HepG2 (cell line): ENCODE data around the gene PCDHB3. TPM values are rescaled to one million over a fixed set of nuclear protein-coding genes. Genes with fewer than 3 reads are reported as not detected.

Experiments
- ATF5 ChIP-seq: sonication (generic); formaldehyde crosslinking; IDR thresholded peaks from 2 replicates; pipeline ENCODE4 v1.4.0; 2020; ENCODE audit warnings: mild to moderate bottlenecking, low read depth, missing genetic modification reagents
- CEBPZ ChIP-seq: IDR thresholded peaks from 2 replicates; pipeline ENCODE4 v1.6.1; 2012; ENCODE audit warnings: low read length, improper control_type of control experiment
- GATAD1 ChIP-seq: IDR thresholded peaks from 2 replicates; pipeline ENCODE4 v1.6.1; 2016; ENCODE audit warnings: missing genetic modification reagents, missing compliant biosample characterization
- KDM5A ChIP-seq: fragments of 200-600 bp; sonication (generic); IDR thresholded peaks from 2 replicates; pipeline ENCODE4 v1.7.0; 2018; ENCODE audit warnings: antibody characterized with exemption, mild to moderate bottlenecking, low read length, borderline replicate concordance
- KLF12 ChIP-seq: sonication (generic); formaldehyde crosslinking; IDR thresholded peaks from 2 replicates; pipeline ENCODE4 v1.4.0; 2020; ENCODE audit warnings: missing genetic modification reagents, borderline replicate concordance
- KMT2B ChIP-seq: IDR thresholded peaks from 2 replicates; pipeline ENCODE4 v1.6.1; 2016; ENCODE audit warnings: missing genetic modification reagents, missing compliant biosample characterization
- MATR3 ChIP-seq: sonication (generic); formaldehyde crosslinking; IDR thresholded peaks from 2 replicates; pipeline ENCODE4 v1.4.0; 2020; ENCODE audit warnings: missing genetic modification reagents
- RBFOX2 ChIP-seq: fragments of 200-400 bp; formaldehyde crosslinking; IDR thresholded peaks from 2 replicates; pipeline ENCODE4 v1.6.1; 2017; ENCODE audit warnings: low read depth, mild to moderate bottlenecking, low read length
- REPIN1 ChIP-seq: sonication (generic); formaldehyde crosslinking; IDR thresholded peaks from 2 replicates; pipeline ENCODE4 v1.8.0; 2022; ENCODE audit warnings: missing genetic modification reagents, low read depth, mild to moderate bottlenecking, borderline replicate concordance
- RXRB ChIP-seq: IDR thresholded peaks from 2 replicates; pipeline ENCODE4 v1.6.1; 2016; ENCODE audit warnings: borderline replicate concordance, missing genetic modification reagents, missing compliant biosample characterization
- STAT6 ChIP-seq: sonication (generic); formaldehyde crosslinking; IDR thresholded peaks from 2 replicates; pipeline ENCODE4 v1.4.0; 2020; ENCODE audit warnings: missing genetic modification reagents, mild to moderate bottlenecking, borderline replicate concordance
- U2AF2 ChIP-seq: fragments of 200-400 bp; formaldehyde crosslinking; IDR thresholded peaks from 2 replicates; pipeline ENCODE4 v1.6.1; 2017; ENCODE audit warnings: low read depth, mild to moderate bottlenecking, low read length
- ZNF274 ChIP-seq: sonication (generic); formaldehyde crosslinking; IDR thresholded peaks from 2 replicates; pipeline ENCODE4 v1.5.1; 2020; ENCODE audit warnings: mild to moderate bottlenecking, missing genetic modification reagents
- ZNF326 ChIP-seq: sonication (generic); formaldehyde crosslinking; IDR thresholded peaks from 2 replicates; pipeline ENCODE4 v1.4.0; 2020; ENCODE audit warnings: missing genetic modification reagents, borderline replicate concordance
- ZNF556 ChIP-seq: sonication (generic); formaldehyde crosslinking; IDR thresholded peaks from 2 replicates; pipeline ENCODE4 v1.4.0; 2020; ENCODE audit warnings: mild to moderate bottlenecking, missing genetic modification reagents, borderline replicate concordance
- ZNF737 ChIP-seq: sonication (generic); formaldehyde crosslinking; IDR thresholded peaks from 2 replicates; pipeline ENCODE4 v1.5.0; 2020; ENCODE audit warnings: missing genetic modification reagents, mild to moderate bottlenecking, borderline replicate concordance
- ZNF839 ChIP-seq: sonication (generic); formaldehyde crosslinking; IDR thresholded peaks from 2 replicates; pipeline ENCODE4 v1.4.0; 2020; ENCODE audit warnings: missing genetic modification reagents, mild to moderate bottlenecking, borderline replicate concordance
- polyA plus RNA-seq, 8 experiments: library from polyadenylated mRNA; depleted of rRNA in 3 of 8; stranded (reverse) in 7 of 8; unstranded in 1 of 8; fragments of >200 nt; fragmentation: Illumina TruSeq in 4 of 8; extraction: Trizol in 4 of 8; gene quantifications; 2 replicates each; pipeline versions ENCODE4 v1.2.1 to v1.2.3, GENCODE V29; 2011 to 2016; ENCODE audit warnings: low read depth in 4 of 8, missing spikeins in 1 of 8, mixed read lengths in 1 of 8; ENCODE audit not compliant: insufficient read depth in 1 of 8
- total RNA-seq, 5 experiments: library from RNA; depleted of rRNA; stranded (reverse); fragments of >200 nt; fragmentation: Illumina TruSeq; extraction: Trizol; gene quantifications; 2 replicates each; pipeline ENCODE4 v1.2.3, GENCODE V29; 2016; ENCODE audit warnings: low read depth in 1 of 5
- TF ChIP-seq, protein P1 (sequence below): sonication (generic); formaldehyde crosslinking; IDR thresholded peaks from 2 replicates; pipeline ENCODE4 v1.4.0; 2020; ENCODE audit warnings: missing genetic modification reagents

The PCDHB3 gene
- total and polyA plus RNA-seq, 2 of the 13 experiments (the other 11 are each of a cell fraction or from before 2014, with no cell fraction given): 0.25 to 0.29 TPM

DNA sequence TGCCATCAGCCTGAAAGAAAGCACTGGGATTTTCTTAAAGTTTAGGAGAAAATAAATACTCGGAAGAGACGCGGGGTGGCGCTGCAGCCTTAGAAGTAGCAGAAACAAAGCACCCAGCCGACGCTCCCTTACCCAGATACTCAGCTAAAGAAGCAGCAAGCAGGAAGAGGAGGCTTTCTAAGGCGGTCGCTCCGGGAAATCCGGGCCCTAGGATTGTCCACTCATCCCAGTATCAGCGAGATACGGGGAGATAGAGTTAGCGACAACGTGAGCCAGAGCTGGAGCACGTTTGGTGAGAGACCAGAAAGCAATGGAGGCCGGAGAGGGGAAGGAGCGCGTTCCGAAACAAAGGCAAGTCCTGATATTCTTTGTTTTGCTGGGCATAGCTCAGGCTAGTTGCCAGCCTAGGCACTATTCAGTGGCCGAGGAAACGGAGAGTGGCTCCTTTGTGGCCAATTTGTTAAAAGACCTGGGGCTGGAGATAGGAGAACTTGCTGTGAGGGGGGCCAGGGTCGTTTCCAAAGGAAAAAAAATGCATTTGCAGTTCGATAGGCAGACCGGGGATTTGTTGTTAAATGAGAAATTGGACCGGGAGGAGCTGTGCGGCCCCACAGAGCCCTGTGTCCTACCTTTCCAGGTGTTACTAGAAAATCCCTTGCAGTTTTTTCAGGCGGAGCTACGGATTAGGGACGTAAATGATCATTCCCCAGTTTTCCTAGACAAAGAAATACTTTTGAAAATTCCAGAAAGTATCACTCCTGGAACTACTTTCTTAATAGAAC is 5.6 kb upstream of the PCDHB3 start, which contains the start of gene PCDHB2 (continued):
- TF ChIP-seq ZNF326 (CRISPR knock-in tag) (no peak), U2AF2 (no peak), REPIN1 (peak; percentile 79; the same call in 1 of the 2 replicates), MATR3 (CRISPR knock-in tag) (no peak), KLF12 (CRISPR knock-in tag) (no peak), GATAD1 (peak; percentile 61), KDM5A (peak; percentile 42; the same call in 1 of the 2 replicates), ZNF274 (CRISPR knock-in tag) (0 out of 2 replicates have a peak, but pooled peaks have one; percentile 39), ZNF556 (CRISPR knock-in tag) (peak; percentile 43; the same call in 1 of the 2 replicates), ZNF737 (0 out of 2 replicates have a peak, but pooled peaks have one; percentile 21), KMT2B (CRISPR knock-in tag) (peak; percentile 44; the same call in 1 of the 2 replicates), RBFOX2 (peak; percentile 32; the same call in 1 of the 2 replicates), ATF5 (CRISPR knock-in tag) (no peak), CEBPZ (no peak), RXRB (CRISPR knock-in tag) (peak; percentile 50), ZNF839 (no peak), STAT6 (no peak)
- TF ChIP-seq, protein P1, sequence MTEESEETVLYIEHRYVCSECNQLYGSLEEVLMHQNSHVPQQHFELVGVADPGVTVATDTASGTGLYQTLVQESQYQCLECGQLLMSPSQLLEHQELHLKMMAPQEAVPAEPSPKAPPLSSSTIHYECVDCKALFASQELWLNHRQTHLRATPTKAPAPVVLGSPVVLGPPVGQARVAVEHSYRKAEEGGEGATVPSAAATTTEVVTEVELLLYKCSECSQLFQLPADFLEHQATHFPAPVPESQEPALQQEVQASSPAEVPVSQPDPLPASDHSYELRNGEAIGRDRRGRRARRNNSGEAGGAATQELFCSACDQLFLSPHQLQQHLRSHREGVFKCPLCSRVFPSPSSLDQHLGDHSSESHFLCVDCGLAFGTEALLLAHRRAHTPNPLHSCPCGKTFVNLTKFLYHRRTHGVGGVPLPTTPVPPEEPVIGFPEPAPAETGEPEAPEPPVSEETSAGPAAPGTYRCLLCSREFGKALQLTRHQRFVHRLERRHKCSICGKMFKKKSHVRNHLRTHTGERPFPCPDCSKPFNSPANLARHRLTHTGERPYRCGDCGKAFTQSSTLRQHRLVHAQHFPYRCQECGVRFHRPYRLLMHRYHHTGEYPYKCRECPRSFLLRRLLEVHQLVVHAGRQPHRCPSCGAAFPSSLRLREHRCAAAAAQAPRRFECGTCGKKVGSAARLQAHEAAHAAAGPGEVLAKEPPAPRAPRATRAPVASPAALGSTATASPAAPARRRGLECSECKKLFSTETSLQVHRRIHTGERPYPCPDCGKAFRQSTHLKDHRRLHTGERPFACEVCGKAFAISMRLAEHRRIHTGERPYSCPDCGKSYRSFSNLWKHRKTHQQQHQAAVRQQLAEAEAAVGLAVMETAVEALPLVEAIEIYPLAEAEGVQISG (CRISPR knock-in tag): peak; percentile 90
